CD4-positive, alpha-beta T cell treated with Interferon gamma for 1 hour (primary cell): Measurements from ENCODE around the gene ZNF714.

Source experiments
- DNase-seq: peaks from one replicate; pipeline ENCODE4 v3.0.0-alpha.2; 2020

The ZNF714 gene

GRCh38 chr19:21082011-21082975 is at the start of gene ZNF714:
Gene ZNF714, plus strand, starts transcription at chr19:21082203. Its CDS starts 16,066 bp downstream, at chr19:21098269.
- peak; percentile 87 for DNase-seq

DNA sequence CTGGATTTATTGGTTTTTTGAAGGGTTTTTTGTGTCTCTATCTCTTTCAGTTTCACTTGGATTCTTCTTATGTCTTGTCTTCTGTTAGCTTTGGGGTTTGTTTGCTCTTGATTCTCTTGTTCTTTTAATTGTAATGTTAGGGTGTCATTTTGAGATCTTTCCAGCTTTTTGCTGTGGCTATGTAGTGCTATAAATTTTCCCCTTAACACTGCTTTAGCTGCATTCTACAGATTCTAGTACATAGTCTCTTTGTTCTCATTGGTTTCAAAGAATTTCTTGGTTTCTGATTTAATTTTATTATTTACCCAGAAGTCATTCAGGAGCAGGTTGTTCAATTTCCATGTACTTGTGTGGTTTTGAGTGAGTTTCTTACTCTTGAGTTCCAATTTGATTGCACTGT is 37.0 kb upstream of the ZNF714 start:
- DNase-seq: no peak

DNA sequence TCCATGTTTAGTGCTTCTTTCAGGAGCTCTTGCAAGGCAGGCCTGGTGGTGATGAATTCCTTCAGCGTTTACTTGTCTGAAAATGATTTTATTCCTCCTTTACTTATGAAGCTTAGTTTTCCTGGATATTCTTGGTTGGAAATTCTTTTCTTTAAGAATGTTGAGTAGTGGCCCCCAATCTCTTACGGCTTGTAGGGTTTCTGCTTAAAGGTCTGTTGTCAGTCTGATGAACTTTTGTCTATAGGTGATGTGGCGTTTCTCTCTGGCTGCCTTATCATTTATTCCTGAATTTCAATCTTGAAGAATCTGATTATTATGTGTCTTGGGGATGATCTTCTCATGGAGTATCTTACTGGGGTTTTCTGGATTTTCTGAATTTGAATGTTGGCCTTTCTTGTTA is 35.5 kb upstream of the ZNF714 start:
- DNase-seq: no peak

DNA sequence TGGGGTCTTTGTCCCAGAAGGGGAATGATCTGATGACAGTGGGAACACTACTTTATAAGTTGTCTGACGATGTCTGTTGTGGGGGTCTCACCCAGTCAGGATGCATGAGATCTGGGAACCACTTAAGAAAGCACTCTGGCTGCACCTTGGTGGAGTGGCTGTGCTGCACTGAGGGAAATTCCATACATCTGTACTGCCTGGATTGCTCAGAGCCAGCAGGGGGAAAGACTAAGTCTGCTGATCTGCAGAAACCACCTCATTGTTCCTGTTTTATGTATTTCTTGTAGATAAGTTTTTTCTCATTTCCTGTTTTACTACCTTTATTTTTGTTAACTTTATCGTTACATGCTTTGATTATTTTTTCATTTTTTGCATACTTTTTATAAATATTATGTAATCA is 34.3 kb upstream of the ZNF714 start:
- no peak for DNase-seq

- no peak for DNase-seq
These were observed 29.1 kb upstream of the ZNF714 start for GRCh38 chr19:21052902-21053301.

- DNase-seq: no peak
These were observed 16.7 kb upstream of the ZNF714 start for GRCh38 chr19:21065336-21065735.

DNA sequence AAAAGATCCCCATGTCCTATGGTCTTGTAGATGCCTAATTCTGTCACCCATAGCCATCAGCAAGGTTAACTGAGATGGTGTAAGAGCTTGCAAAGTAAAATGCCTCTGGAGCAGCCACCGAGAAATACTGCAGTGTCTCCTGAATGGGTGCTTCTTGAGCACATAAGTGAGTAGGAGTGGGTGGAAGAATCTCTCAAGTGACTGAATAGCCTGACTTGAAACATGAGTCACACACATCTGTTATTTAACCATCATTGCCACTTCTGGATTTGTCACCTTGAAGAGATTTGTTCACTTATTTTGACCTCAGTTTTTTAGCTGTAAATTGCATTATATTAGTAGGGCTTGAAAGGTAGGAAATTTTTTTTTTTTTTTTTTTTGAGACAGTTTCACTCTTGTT is 2.3 kb downstream of the ZNF714 start:
- no peak for DNase-seq

DNA sequence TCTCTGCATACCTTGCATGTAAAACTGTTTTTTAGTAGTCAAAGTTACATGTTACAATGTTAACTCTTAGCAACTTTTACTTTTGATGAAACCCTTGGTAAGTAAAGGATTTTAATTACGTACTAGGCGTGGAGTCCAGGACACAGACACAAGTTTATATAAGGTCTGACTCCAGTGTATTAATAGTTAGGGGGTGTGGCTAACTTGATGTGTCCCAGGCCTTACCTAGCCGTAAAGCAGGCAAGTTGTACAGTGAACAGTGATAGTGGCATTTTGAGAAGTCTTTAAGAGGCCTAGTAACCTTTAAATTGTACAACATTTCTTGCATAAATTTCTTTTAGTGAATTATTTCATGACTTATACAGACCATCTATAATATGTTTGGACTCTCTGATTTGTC is 5.9 kb downstream of the ZNF714 start:
- DNase-seq: no peak

DNA sequence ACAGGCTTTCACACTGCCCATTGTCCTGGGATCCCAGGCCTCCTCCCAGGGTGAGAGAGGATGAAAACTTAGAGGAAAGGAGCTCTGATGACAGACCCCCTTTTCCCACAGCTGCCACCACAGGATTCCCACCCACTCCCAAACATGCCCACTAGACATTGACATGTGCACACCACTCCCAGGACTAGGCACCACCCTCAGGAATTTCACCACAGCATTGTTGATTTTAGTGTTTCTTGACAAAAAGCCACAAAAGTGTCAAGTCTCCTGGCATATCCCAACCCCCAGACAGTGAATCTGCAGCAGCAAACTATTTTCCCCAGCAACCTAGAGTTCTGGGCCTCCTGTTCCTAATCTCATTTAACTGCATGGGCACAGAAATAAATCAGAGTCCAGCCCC is 10.1 kb downstream of the ZNF714 start:
- no peak for DNase-seq

- no peak for DNase-seq
These were observed 12.5 kb downstream of the ZNF714 start for GRCh38 chr19:21094347-21095025.

- DNase-seq: no peak
These were observed 16.3 kb downstream of the ZNF714 start for GRCh38 chr19:21098291-21098690.

- DNase-seq: no peak
These were observed 19.7 kb downstream of the ZNF714 start for GRCh38 chr19:21101521-21102242.

- no peak for DNase-seq
These were observed 27.1 kb downstream of the ZNF714 start for GRCh38 chr19:21109116-21109515.

DNA sequence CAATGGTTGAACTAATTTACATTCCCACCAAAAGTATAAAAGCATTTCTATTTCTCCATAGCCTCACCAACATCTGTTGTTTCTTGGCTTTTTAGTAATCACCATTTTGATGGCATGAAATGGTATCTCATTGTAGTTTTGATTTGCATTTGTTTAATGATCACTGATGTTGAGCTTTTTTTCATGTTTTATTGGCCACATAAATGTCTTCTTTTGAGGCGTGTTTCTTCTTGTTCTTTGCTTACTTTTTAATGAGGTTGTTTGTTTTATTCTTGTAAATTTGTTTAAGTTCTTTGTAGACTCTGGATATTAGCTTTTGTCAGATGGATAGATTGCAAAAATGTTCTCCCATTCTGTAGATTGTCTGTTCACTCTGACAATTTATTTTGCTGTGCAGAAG is 28.2 kb downstream of the ZNF714 start:
- DNase-seq: no peak

DNA sequence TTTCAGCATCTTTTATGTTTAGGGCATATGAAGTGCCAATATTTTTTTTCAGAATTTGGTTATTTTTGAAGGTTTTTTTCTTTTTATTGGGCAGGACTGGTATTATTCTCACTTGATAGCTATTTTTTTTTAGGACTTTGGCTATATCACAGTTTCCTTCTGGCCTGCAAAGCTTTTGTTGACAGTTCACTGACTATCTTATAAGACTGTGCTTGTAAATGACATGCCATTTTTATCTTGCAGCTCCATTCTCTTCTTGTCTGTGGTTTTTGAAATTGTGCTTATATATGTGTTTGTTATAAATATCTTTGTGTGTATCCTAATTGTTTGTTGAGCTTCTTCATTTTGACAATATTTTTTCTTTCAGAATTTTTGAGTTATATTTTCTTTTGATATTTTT is 33.4 kb downstream of the ZNF714 start:
- DNase-seq: no peak

DNA sequence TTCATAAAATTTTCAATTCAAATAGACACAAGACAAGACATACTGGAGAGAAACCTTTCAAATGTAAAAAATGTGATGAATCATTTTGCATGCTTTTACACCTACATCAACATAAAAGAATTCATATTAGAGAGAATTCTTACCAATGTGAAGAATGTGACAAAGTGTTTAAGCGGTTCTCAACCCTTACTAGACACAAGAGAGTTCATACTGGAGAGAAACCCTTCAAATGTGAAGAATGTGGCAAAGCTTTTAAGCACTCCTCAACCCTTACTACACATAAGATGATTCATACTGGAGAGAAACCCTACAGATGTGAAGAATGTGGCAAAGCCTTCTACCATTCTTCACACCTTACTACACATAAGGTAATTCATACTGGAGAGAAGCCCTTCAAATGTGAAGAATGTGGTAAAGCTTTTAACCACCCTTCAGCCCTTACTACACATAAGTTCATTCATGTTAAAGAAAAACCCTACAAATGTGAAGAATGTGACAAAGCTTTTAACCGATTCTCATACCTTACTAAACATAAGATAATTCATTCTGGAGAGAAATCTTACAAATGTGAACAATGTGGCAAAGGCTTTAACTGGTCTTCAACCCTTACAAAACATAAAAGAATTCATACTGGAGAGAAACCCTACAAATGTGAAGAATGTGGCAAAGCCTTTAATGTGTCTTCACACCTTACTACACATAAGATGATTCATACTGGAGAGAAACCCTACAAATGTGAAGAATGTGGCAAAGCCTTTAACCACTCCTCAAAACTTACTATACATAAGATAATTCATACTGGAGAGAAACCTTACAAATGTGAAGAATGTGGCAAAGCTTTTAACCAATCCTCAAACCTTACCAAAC is 35.3 kb downstream of the ZNF714 start:
- no peak for DNase-seq

DNA sequence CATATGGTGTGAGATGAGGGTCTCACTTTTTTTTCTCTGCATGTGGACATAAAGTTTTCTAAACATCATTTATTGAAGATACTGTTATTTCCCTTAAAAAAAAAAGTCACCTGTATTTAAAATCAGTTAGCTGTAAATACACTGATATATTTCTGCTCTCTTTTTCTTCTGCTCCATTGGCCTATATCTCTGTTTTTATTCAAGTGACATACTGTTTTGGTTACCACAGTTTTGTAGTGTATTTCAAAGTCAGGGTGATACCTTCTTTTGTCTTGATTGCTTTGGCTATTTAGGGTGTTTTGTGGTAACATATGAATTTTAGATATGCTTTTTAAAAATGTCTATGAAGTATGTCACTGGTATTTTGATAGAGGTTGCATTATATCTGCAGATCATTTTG is 44.1 kb downstream of the ZNF714 start:
- DNase-seq: no peak

- DNase-seq: no peak
These were observed 45.0 kb downstream of the ZNF714 start for GRCh38 chr19:21127001-21127400.

DNA sequence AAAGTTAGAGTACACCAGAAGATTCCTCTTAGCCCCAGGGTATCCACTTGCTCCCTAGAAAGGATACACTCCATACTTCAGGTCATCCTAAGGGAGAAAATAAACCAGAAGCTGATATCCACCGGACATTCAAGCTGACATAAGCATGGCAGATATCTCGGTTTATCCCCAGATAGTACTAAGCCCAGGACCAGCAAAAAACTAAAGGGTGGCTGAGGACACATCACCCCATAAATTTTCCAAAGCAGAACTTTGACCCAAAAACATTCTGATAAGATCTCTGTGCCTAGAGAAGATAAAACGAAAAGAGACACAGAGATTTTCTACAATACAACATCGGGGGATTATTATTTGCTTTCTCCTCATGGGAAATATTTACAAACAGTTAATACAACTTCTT is 45.9 kb downstream of the ZNF714 start:
- DNase-seq: no peak

DNA sequence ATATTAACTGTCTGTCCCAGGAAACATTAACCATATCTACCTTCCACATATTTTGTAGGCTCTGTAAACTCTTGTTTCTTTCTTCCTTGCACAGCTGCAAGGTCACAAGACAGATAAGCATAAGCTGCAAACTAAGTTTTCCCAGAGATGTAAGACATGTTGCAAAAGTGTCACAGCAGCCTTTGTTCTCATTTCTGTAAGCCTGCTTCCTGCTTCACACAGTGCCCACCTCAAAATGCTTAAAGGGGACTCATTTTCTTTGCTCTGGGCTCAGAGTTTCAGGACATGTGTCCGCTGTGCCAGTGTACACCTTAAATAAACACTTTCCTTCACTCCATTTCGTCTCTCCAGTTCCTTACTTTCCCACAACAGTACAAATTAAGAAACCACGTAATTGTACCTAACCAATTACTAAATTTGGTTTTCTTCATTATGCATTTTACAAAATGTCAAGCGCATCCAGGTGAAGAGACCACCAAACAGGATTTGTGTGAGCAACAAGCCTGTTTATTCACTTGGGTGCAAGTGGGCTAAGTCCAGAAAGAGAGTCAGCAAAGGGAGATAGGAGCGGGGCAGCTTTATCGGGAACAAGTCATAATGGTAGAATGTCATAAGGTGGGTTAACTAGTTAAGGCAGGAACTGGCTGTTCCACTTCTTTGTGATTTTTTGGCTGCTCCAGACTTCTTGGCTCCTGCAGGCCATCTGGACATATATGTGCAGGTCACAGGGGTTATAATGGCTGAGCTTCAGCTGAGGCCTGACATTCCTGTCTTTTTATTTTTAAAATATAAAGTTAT is 47.1 kb downstream of the ZNF714 start:
- no peak for DNase-seq

DNA sequence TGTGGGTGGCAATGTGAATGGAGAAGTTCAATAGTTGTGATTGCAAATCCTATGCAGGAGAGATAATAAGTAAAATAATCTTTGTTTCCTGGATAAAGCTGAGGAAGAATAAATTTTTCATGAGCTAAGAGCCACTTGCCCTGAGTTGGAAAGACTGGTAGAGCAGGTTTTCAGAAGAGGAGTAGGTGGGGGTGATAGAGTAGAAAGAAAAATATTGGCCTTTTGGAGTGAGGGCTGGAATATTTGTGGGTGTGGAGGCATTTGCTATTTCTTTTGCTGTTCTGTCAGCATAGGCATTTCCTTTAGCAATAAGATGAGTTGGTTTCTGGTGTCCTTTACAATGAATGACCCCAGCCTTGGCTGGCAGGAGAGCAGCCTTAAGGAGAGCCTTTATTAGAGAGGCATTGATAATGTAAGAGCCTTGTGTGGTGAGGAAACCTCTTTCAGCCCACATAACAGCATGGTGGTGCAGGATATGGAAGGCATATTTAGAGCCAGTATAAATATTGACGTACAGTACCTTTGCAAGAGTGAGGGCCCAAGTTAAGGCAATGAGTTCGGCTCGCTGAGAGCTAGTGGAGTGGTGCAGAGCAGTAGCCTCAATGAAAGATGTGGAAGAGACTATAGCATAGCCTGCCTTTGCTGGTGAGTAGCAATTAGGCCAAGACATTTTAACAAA is 48.2 kb downstream of the ZNF714 start:
- no peak for DNase-seq
